ENCODE results near the gene MARCHF3. TPM values are rescaled to one million over a fixed set of nuclear protein-coding genes. Genes with fewer than 3 reads are reported as not detected.

Gene MARCHF3
- total RNA-seq, 3 donors from 2014 or later, result 22.5 to 52.8 (median 34.5) TPM

- no peak for TF ChIP-seq CTCF (IDR thresholded peaks at IDR 0.05)
- Histone ChIP-seq H3K4me1 (ENCODE audit: low read depth) (peaks cover 6% of the 10 kb centered on the region), H3K36me3 (ENCODE audit: low read depth) (no peaks in the 10 kb centered on the region), H3K4me3 (peak overlapping the region; percentile 85), H3K9me3 (no peaks in the 10 kb centered on the region)
- ATAC-seq (peak; percentile 11), DNase-seq (peak in 2 of 3 donors; percentile 67 to 69)
- intact Hi-C loops (cut with DNase I, micrococcal nuclease), result no loop called here
Measured at GRCh38 chr5:127031147-127031862, 947 bp upstream of the MARCHF3 start.

GRCh38 chr5:127029581-127030258 is 638 bp downstream of the MARCHF3 start:
- TF ChIP-seq CTCF (IDR thresholded peaks at IDR 0.05), result peak; percentile 26
- peaks cover 6% of the 10 kb centered on the region for H3K4me1 ChIP-seq (ENCODE audit: low read depth)
- H3K36me3 ChIP-seq (ENCODE audit: low read depth), result no peaks in the 10 kb centered on the region
- intact Hi-C loops (cut with DNase I, micrococcal nuclease), result no loop called here
- ATAC-seq, result peak; percentile 67
- no peaks in the 10 kb centered on the region for H3K9me3 ChIP-seq
- H3K4me3 ChIP-seq, result peak overlapping the region; percentile 85
- peak; percentile 75 to 81 (median 76) for DNase-seq

- intact Hi-C loops (cut with DNase I, micrococcal nuclease), result no loop called here
- ATAC-seq, result peak; percentile 36
- Histone ChIP-seq H3K4me1 (ENCODE audit: low read depth) (peaks cover 6% of the 10 kb centered on the region), H3K4me3 (no peak overlapping the region), H3K36me3 (ENCODE audit: low read depth) (no peaks in the 10 kb centered on the region), H3K9me3 (no peaks in the 10 kb centered on the region)
- TF ChIP-seq CTCF (IDR thresholded peaks at IDR 0.05), result no peak
- DNase-seq, result peak; percentile 59 to 70 (median 69)
Measured at GRCh38 chr5:127028822-127029457, 1.4 kb downstream of the MARCHF3 start.

GRCh38 chr5:127027539-127027938 is 2.8 kb downstream of the MARCHF3 start:
- no peak for ATAC-seq
- DNase-seq, result no peak
- intact Hi-C loops (cut with DNase I, micrococcal nuclease), result no loop called here
- Histone ChIP-seq H3K4me1 (ENCODE audit: low read depth) (peaks cover 6% of the 10 kb centered on the region), H3K9me3 (no peaks in the 10 kb centered on the region), H3K36me3 (ENCODE audit: low read depth) (no peaks in the 10 kb centered on the region), H3K4me3 (no peak overlapping the region)
- no peak for TF ChIP-seq CTCF (IDR thresholded peaks at IDR 0.05)

- no peak for TF ChIP-seq CTCF (IDR thresholded peaks at IDR 0.05)
- ATAC-seq, result no peak
Measured at GRCh38 chr5:127026166-127026565, 4.2 kb downstream of the MARCHF3 start.

More at GRCh38 chr5:127026166-127026565, 4.2 kb downstream of the MARCHF3 start:
- no peak overlapping the region for H3K4me3 ChIP-seq
- DNase-seq, result no peak
- intact Hi-C loops (cut with DNase I, micrococcal nuclease), result no loop called here
- H3K9me3 ChIP-seq, result no peaks in the 10 kb centered on the region
- H3K4me1 ChIP-seq (ENCODE audit: low read depth), result peaks cover 6% of the 10 kb centered on the region
- H3K36me3 ChIP-seq (ENCODE audit: low read depth), result no peaks in the 10 kb centered on the region
